Measurements from ENCODE around the gene ITIH5.

The ITIH5 gene

DNA sequence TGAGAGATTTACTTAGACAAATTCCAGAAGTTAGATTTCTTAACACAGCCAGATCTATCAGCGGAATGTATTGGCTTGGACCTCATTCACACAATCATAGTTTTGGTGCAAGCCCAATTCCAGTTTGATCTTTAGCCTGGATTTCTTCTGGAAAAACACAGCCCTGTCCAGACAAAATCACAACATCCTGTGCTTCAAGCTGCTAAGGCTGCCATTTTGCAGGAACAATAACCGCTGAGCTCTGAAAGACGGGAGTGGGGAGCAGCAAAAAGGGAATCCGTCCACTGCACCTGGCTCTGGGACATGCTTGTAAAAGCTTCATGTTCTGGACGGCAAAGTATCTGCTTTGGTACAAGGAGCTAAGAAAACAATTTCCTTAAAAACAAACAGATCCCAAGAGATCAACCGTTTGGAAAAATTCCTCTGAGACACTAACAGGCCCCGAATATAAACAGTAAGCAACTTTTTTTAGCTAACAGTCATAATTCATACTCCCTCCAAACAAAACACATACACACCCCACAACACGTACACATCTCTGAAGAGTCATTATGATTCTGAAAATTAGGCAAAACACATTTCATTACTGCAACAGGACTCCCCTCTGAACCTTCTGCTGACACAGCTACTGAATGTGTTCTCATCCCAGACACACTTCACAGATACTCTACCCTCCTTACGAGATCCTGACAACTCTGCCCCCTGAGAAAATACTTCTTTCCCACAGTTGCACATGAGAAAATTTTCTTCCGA, 32.4 kb downstream of the ITIH5 start:
- no peak for DNase-seq (ENCODE audit: low spot score)

DNA sequence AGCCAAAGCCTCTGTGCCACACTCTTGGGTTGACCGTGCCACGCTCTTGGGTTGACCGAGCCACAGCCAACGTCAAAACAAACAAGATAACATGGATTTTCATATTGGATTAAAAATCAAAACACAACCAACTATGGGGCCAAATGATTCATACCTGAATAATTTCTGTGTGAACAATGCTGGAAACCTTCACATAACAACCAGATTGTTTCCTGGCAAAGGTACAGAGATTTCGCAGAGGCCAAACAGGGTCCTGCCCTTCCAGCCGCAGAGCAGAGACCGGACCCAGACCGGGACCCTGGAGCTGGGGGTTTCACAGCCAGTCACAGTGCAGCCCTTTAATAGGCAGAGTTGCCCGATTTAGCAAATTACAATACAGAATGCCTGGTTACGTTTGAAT, 40.5 kb downstream of the ITIH5 start:
- DNase-seq (ENCODE audit: low spot score): no peak

DNA sequence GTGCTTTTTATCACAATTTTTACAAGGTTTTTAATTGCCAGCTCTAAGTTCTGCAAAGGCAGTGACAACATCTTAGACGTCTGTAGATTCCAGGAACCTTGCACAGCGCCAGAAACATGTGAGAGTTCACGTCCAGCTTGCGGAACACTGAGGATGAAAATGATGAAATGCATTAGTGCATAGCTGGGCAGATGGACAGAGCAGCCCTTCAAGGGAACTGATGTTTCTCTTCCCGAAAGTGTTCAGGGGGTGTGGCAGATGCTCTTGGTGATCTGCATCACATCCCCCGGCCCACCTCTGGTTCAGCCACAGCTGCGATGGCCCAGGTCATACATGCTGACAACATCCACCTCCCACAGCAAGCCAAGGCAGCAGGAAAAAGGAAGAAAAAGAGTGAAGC, 40.9 kb downstream of the ITIH5 start:
- no peak for DNase-seq (ENCODE audit: low spot score)

DNA sequence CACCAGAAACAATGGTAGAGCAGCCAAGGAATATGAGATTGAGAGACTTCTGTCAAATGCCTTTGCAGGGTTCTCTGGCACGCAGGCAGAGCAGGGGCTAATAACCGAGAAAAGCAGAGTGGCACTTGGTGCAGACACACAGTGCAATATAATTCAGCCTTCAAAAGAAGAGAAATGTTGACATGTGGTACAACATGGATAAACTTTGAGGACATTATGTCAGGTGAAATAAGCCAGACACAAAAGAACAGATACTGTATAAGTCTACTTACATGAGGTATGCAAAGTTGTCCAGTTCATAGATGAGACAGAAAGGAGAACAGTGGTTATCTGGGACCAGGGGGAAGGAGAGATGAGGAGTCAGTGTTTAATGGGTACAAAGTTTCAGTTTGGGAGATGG, 41.8 kb downstream of the ITIH5 start:
- no peak for DNase-seq (ENCODE audit: low spot score)

DNA sequence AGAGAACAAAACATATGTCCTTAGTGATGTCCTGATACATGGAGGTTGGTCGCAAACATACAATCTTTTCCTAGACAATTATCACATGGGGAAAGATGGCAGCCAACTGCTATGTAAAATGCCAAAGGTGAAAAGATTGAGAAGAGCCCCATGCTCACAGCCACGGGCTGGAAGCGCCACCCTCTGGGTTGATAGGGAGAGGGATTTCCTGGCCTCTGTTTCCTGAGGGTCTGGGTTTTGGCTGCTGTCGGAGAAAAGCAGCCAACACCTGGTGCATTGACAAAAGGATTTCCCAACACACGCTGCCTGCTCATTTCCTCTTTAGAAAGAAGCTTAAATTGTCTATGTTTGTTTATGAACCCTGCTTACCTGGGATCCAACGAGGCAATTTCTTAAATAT, 43.8 kb downstream of the ITIH5 start:
- DNase-seq (ENCODE audit: low spot score): no peak

DNA sequence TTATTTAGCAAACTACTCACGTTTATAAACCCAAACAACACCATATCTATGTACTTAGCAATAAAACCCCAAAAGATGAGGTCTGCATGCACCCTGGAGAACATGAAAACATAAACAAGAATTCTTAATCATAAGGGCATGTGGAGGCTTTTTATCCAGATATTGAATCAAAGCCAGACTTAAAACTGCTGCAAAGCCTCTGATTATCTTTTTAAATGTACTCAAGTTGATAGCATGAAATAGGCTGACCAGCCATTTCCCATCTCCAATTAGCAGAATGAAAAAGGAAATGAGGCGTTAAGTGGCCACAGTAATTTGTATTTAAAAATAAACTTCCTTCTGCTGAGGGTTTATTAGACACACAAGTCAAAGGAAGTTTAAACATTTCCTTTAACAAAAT, 48.3 kb downstream of the ITIH5 start:
- no peak for DNase-seq (ENCODE audit: low spot score)

DNA sequence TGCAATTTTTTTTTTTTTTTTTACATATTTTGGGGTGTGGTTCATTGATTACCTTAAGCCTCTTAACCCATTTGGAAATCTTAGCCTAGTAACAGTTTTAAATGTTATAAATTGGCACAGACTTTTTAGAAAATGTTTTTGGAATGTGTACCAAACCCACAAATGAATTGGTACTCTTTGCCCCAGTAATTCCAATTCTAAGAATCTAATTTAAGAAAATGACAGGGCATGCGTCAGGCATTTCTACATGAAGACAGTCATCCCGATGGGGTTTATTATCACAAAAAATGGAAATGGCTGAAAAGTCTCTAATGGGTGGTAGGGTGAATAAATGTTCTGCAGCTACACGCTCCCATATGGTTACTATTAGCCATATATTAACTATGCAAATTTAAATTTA, 54.9 kb downstream of the ITIH5 start:
- DNase-seq (ENCODE audit: low spot score): no peak

DNA sequence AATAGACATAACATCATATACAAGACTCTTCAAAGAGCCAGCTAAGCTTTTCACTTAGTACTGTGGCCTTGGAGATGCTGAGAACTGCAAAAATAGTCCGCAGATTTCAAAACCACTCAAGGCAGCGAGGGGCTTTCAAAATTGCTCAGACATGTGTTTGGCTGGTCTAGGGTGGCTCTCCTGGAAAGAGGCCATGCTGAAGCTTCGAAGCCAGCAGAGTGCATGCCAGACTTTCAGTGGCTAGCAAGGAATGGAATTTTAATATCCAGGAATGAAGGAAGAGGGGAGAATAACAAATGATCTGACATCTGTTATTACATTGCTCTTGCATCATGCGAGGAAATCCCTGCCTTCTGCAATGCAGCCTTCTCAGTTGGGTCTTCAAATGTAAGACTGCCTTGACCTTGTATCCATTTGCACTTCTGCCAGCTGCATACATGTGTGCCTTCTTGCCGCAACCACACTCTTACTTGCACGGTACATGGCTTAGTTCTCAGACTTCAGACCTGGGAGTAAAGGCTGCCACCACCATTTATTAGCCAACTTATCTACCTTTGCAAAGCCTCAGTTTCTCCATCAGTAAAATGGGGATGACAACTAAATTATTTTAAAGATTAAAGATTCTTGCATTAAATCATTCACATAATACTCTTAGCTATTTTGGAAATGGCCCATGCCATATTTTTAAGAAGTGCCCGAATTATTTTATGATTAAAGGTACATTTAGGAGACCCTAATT, 55.9 kb downstream of the ITIH5 start:
- no peak for DNase-seq (ENCODE audit: low spot score)

GRCh38 chr10:7610026-7610425, 56.7 kb downstream of the ITIH5 start:
- no peak for DNase-seq (ENCODE audit: low spot score)

- DNase-seq (ENCODE audit: low spot score): no peak
Measured at GRCh38 chr10:7609556-7609955, 57.2 kb downstream of the ITIH5 start.

DNA sequence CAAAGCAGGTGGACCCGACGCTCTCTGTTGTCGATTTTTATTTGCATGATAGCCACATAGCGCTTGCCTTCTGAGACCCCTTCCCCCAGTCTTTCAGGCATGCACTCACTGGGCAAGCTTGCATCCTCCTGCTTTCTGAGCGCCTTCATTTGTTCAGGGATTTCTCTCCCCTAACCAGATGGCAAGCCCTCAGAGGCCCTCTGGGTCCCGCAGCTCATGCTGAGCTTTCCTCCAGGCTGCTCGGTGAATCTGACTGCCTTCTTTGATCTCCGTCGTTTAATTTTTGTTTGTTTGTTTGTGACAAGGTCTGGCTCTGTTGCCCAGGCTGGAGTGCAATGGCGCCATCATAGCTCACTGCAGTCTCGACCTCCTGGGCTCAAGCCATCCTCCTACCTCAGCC, 58.8 kb downstream of the ITIH5 start:
- no peak for DNase-seq (ENCODE audit: low spot score)

DNA sequence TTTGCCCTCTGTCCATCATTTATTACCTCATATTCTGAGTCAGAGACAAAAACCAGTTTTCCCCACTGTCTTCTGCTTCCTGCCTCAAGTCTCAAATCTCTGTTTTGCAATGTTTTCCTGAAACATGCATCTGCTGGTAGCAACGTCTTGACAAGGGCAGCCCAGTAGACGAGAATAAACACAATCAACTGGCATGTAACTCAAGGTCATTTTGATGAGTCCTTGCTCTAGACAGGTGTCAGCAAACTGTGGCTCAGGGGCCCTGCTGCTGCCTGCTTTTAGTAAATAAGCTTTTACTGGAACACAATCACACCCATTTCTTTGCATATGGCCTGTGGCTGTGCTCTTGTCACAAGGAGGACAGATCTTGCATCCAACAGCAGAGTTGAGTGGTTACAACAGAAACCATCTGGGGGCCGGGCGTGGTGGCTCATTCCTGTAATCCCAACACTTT, 59.8 kb downstream of the ITIH5 start:
- DNase-seq (ENCODE audit: low spot score): no peak

GRCh38 chr10:7605565-7606295, 61.0 kb downstream of the ITIH5 start:
- no peak for DNase-seq (ENCODE audit: low spot score)

- no peak for DNase-seq (ENCODE audit: low spot score)
Measured at GRCh38 chr10:7601023-7601656, 65.6 kb downstream of the ITIH5 start.

GRCh38 chr10:7598771-7599170, 68.0 kb downstream of the ITIH5 start:
- DNase-seq (ENCODE audit: low spot score): no peak

GRCh38 chr10:7596356-7596755, 70.4 kb downstream of the ITIH5 start:
- DNase-seq (ENCODE audit: low spot score): no peak

DNA sequence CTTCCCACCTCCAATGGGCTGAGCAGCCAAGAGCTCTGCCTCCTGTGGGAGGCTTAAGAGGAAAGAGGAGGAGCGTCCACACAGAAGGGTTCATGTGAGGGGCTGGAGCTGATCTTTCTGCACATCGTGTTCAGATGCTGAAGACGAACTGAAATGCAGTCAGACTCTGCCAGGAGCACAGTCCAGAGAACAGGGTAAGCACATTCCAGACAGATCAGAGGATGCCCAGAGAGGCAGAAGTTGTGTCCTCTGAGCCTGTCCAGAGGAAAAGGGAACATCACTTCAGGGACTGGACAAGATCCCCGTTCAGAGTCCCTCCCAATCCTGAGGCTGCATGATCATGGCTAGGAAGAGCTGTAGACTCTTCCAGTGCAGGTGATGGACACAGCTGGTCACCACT, 72.9 kb downstream of the ITIH5 start:
- DNase-seq (ENCODE audit: low spot score): no peak

GRCh38 chr10:7593063-7593462, 73.7 kb downstream of the ITIH5 start:
- no peak for DNase-seq (ENCODE audit: low spot score)

DNA sequence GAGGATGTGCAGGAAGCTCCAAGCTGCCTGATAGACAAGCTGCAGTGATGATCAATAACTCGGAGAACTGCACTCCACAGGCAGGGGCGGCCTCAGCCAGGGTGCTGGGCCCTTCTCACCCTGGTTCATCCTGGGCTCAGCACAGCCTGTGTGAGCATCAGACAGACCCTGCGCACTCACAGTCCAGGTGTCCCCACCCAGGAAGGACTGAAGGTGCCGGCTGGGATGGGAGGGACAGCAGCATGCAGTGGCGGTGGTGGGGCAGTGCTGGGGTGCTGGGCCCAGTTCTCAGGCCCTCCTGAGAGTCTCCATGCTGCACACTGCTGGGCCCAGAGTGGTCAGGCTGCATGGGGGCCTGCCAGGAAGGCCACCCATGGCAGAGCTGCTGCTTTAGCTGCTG, 74.1 kb downstream of the ITIH5 start:
- DNase-seq (ENCODE audit: low spot score): no peak

GRCh38 chr10:7590271-7590670, 76.5 kb downstream of the ITIH5 start:
- DNase-seq (ENCODE audit: low spot score): no peak

DNA sequence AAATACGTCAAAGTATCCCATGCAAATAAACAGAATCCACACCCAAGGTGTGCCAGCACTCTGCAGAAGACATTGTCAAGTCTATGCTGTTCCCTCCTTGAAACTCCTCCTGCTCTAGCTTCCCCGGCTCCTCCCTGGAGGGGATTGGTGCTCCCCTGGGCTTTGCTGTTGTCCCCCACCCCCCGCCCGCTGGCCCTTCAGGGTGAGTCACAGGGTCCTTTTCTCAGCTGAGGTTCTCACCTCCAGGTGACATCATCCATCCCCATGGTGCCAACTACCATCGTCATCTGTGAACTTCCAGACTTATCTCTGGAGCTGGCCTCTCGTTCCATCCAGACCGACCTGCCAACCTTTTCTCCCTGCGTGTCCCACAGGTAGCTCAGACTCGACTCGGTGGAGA, 77.0 kb downstream of the ITIH5 start:
- no peak for DNase-seq (ENCODE audit: low spot score)

- DNase-seq (ENCODE audit: low spot score): no peak
Measured at GRCh38 chr10:7587865-7588188, 78.9 kb downstream of the ITIH5 start.

All from SK-N-DZ (cell line).